ENCODE measurements around the gene PPM1H. TPM values are rescaled to one million over a fixed set of nuclear protein-coding genes. Genes with fewer than 3 reads are reported as not detected.

The PPM1H gene
- total and polyA plus RNA-seq, 7 donors: 0.92 to 4.3 (median 3.0) TPM

GRCh38 chr12:62703011-62703380, 232.0 kb downstream of the PPM1H start:
- Histone ChIP-seq H3K27me3 (no peaks in the 10 kb centered on the region), H3K4me3 (no peak overlapping the region), H3K9me3 (no peaks in the 10 kb centered on the region), H3K27ac (peak overlapping the region in 3 of 4 donors; percentile 35 to 50 (median 49)), H3K4me1 (peaks cover 0 to 16% (median 12%) of the 10 kb centered on the region in 4 donors), H3K36me3 (no peaks in the 10 kb centered on the region)
- WGBS, 2 donors: 43 to 76% methylated on average over 4 of the region's 4 CpGs
- TF ChIP-seq POLR2AphosphoS5 (IDR thresholded peaks at IDR 0.05) (no peak), POLR2A (IDR thresholded peaks at IDR 0.05) (no peak), EP300 (IDR thresholded peaks at IDR 0.05) (no peak)
- no peak for DNase-seq
- intact Hi-C loops (cut with DNase I): no loop called here

- Histone ChIP-seq H3K27me3 (no peaks in the 10 kb centered on the region), H3K4me1 (peaks cover 0 to 16% (median 12%) of the 10 kb centered on the region in 4 donors), H3K9me3 (no peaks in the 10 kb centered on the region), H3K36me3 (no peaks in the 10 kb centered on the region), H3K4me3 (no peak overlapping the region), H3K27ac (no peak overlapping the region)
- intact Hi-C loops (cut with DNase I): no loop called here
- TF ChIP-seq POLR2AphosphoS5 (IDR thresholded peaks at IDR 0.05): no peak
- no peak for TF ChIP-seq POLR2A (IDR thresholded peaks at IDR 0.05)
- no peak for TF ChIP-seq CTCF (IDR thresholded peaks at IDR 0.05)
- no peak for TF ChIP-seq EP300 (IDR thresholded peaks at IDR 0.05)
- 86 to 88% methylated on average over 5 of the region's 5 CpGs for WGBS, 2 donors
- DNase-seq: no peak
Measured at GRCh38 chr12:62701492-62701891, 233.5 kb downstream of the PPM1H start.

- DNase-seq: no peak
- Histone ChIP-seq H3K9me3 (no peaks in the 10 kb centered on the region), H3K27me3 (no peaks in the 10 kb centered on the region), H3K4me3 (no peak overlapping the region), H3K27ac (no peak overlapping the region), H3K4me1 (peaks cover 0 to 16% (median 12%) of the 10 kb centered on the region in 4 donors), H3K36me3 (no peaks in the 10 kb centered on the region)
- WGBS, 2 donors: 93 to 94% methylated on average over 5 of the region's 5 CpGs
- intact Hi-C loops (cut with DNase I): no loop called here
- no peak for TF ChIP-seq EP300 (IDR thresholded peaks at IDR 0.05)
- TF ChIP-seq CTCF (IDR thresholded peaks at IDR 0.05): no peak
- TF ChIP-seq POLR2AphosphoS5 (IDR thresholded peaks at IDR 0.05): no peak
- TF ChIP-seq POLR2A (IDR thresholded peaks at IDR 0.05): no peak
Measured at GRCh38 chr12:62700091-62700880, 234.7 kb downstream of the PPM1H start.

GRCh38 chr12:62698701-62699101, 236.2 kb downstream of the PPM1H start:
- intact Hi-C loops (cut with DNase I): no loop called here
- Histone ChIP-seq H3K27me3 (no peaks in the 10 kb centered on the region), H3K4me3 (no peak overlapping the region), H3K27ac (no peak overlapping the region), H3K4me1 (peaks cover 0 to 16% (median 11%) of the 10 kb centered on the region in 4 donors), H3K9me3 (no peaks in the 10 kb centered on the region), H3K36me3 (no peaks in the 10 kb centered on the region)
- DNase-seq: no peak
- TF ChIP-seq POLR2AphosphoS5 (IDR thresholded peaks at IDR 0.05): no peak
- TF ChIP-seq POLR2A (IDR thresholded peaks at IDR 0.05): no peak
- TF ChIP-seq EP300 (IDR thresholded peaks at IDR 0.05): no peak
- TF ChIP-seq CTCF (IDR thresholded peaks at IDR 0.05): no peak

GRCh38 chr12:62697893-62698292, 237.1 kb downstream of the PPM1H start:
- Histone ChIP-seq H3K9me3 (no peaks in the 10 kb centered on the region), H3K4me1 (peaks cover 0 to 8% (median 3%) of the 10 kb centered on the region in 4 donors), H3K27me3 (no peaks in the 10 kb centered on the region), H3K36me3 (no peaks in the 10 kb centered on the region), H3K4me3 (no peak overlapping the region), H3K27ac (no peak overlapping the region)
- TF ChIP-seq POLR2A (IDR thresholded peaks at IDR 0.05) (no peak), POLR2AphosphoS5 (IDR thresholded peaks at IDR 0.05) (no peak), EP300 (IDR thresholded peaks at IDR 0.05) (no peak), CTCF (IDR thresholded peaks at IDR 0.05) (no peak)
- WGBS, 2 donors: 94 to 95% methylated on average over 1 of the region's 1 CpG
- intact Hi-C loops (cut with DNase I): no loop called here
- no peak for DNase-seq

Data from sigmoid colon (tissue), 7 donors.